GM13976 (cell line): ENCODE results near the gene OCSTAMP.

ENCODE experiments used
- DNase-seq: peaks from one replicate; pipeline ENCODE4 v3.0.0; 2012; ENCODE audit warnings: low spot score
- in situ Hi-C: fragments of 300-500 bp; cut with MboI; formaldehyde crosslinking; loops from one replicate; pipeline ENCODE4 v1.12.0; 2022; ENCODE audit warnings: low sequenced_read_pairs, mixed read lengths, inconsistent platforms; ENCODE audit not compliant: unreplicated experiment
- TF ChIP-seq, protein P1 (sequence below): IDR thresholded peaks from 2 replicates; pipeline ENCODE4 v1.5.1; 2012; ENCODE audit warnings: borderline replicate concordance, mild to moderate bottlenecking; ENCODE audit not compliant: insufficient read depth; ENCODE audit errors: extremely low read depth, missing control alignments, control extremely low read depth

The OCSTAMP gene

DNA sequence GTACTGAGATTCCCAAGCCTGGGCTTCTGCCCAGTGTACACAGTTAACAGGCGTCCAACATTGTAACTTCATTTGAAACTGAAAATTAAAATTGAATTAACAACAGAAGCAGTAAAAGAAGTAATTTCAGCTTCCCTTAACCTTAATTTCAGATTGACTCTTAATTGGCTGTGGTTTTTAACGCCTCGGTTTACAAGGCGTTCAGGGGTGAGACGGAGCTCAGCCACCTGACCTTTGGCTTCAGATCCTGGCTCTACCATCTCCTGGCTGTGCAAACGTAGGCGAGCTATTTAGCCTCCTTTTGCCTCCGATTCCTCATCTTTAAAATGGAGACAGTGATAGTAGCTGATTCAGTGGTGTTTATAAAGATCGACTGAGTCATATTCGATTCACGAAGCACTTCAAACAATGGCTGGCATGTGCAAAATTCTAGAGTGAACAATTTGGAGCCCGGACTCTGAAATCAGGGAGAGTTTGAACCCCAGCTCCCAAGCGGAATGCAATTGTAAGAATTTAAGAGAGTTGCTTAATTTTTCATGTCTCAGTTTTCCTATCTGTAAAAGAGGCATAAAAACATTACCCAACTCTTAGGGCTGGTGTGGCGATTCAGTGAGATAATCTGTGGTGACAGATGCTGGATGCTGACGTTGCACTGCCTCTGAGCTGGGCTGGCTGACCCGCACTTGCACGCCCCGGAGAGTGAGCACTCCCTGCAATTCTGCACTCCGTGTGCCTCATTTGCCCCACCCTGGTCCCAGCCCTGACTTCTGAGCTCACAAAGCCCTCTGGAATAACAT is 23.5 kb upstream of the OCSTAMP start:
- in situ Hi-C loops = no loop called here
- TF ChIP-seq, protein P1, sequence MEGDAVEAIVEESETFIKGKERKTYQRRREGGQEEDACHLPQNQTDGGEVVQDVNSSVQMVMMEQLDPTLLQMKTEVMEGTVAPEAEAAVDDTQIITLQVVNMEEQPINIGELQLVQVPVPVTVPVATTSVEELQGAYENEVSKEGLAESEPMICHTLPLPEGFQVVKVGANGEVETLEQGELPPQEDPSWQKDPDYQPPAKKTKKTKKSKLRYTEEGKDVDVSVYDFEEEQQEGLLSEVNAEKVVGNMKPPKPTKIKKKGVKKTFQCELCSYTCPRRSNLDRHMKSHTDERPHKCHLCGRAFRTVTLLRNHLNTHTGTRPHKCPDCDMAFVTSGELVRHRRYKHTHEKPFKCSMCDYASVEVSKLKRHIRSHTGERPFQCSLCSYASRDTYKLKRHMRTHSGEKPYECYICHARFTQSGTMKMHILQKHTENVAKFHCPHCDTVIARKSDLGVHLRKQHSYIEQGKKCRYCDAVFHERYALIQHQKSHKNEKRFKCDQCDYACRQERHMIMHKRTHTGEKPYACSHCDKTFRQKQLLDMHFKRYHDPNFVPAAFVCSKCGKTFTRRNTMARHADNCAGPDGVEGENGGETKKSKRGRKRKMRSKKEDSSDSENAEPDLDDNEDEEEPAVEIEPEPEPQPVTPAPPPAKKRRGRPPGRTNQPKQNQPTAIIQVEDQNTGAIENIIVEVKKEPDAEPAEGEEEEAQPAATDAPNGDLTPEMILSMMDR = no peak
- DNase-seq = no peak

DNA sequence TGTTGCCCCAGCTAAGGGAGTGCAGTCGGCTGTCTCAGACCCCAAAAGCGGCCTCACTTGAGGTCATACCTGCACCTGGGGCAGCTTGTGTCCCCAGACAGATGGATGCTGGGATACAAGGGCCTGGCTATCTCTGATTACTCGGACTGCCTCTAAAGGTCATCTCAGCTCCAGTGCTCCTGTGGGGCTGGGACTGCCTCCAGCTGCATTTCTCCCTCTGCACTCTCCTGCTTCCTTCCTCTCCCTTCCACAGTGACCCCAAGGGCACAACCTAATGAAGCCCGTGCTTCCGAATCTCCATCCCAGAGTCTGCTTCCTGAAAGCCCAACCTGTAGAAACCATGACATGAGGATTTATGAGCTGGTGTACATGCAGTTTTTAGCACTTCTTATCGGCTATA is 22.8 kb upstream of the OCSTAMP start:
- TF ChIP-seq, protein P1 = no peak
- in situ Hi-C loops = no loop called here
- no peak for DNase-seq

DNA sequence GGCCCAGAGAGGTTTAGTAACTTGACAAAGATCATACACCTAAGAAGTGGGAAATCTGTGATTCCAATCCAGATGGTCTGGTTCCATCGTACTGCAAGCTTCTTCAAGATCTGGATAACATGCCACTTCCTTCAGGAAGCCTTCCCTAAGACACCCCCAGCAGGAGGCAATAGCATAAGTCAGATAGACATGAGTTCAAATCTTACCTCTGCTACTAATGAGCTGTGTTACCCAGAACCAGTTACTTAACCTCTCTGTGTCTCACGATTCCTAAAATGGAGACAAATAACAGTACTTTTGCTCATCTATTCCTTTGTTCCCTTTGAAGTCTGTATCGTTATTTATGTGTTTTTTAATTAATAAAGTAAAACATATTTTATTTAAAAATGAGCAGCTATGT is 22.3 kb upstream of the OCSTAMP start:
- TF ChIP-seq, protein P1 = no peak
- no peak for DNase-seq
- in situ Hi-C loops = no loop called here

DNA sequence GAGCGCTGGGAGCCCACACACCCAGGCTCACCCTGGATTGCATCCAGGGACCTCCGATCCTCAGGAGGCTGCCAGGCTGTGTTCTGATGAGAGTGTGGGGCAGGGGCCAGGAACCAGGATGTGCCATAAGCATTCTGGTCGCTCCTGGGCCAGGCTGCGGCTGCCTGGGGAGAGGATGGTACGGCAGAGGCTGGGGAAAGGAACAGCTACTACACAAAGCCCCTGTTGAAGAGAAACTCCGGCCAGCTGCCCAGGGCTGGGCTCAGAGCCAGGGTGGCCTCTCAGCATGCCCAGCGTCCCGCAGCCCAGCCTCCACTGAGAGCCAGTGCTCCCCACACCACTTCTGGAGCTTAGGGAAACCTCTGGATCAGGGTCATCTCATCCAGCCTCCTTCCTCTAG is 21.7 kb upstream of the OCSTAMP start:
- DNase-seq = no peak
- in situ Hi-C loops = no loop called here
- TF ChIP-seq, protein P1 = no peak

DNA sequence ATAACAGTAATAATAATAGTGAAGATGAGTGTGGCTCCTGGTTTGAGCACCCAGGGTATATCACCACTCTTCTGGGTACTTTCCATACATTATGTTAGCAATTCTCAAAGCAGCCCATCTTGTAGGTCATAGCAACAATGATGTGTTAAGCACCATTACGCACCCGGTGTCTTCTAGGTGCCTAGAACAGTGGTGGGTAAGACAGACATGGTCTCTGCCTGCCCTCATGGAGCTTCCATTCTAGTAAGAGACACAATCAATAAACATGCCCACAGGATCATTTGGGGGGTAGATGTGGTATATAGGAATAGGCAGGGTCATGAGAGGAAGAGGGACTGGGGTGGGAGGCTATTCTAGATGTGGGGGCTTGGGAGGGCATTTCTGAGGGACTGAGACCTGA is 21.0 kb upstream of the OCSTAMP start:
- in situ Hi-C loops = no loop called here
- DNase-seq = no peak
- TF ChIP-seq, protein P1 = no peak

DNA sequence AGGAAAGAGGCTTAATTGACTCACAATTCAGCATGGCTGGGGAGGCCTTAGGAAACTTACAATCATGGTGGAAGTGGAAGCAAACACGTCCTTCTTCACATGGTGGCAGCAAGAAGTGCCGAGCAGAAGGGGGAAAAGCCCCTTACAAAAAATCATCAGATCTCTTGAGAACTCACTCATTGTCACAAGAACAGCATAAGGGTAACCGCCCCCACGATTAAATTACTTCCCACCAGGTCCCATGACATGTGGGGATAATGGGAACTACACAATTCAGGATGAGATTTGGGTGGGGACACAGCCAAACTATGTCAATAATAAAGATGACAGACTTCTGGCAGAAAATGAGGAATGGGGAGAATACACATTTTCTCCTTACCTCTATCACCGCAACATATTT is 20.5 kb upstream of the OCSTAMP start:
- TF ChIP-seq, protein P1 = no peak
- in situ Hi-C loops = no loop called here
- DNase-seq = no peak
